ENCODE measurements around the gene THBS3. TPM values are rescaled to one million over a fixed set of nuclear protein-coding genes. Genes with fewer than 3 reads are reported as not detected.

The THBS3 gene
- total and polyA plus RNA-seq, 2 of the 13 experiments (the other 11 are each of a cell fraction or from before 2014, with no cell fraction given), result 0.86 to 3.6 TPM

DNA sequence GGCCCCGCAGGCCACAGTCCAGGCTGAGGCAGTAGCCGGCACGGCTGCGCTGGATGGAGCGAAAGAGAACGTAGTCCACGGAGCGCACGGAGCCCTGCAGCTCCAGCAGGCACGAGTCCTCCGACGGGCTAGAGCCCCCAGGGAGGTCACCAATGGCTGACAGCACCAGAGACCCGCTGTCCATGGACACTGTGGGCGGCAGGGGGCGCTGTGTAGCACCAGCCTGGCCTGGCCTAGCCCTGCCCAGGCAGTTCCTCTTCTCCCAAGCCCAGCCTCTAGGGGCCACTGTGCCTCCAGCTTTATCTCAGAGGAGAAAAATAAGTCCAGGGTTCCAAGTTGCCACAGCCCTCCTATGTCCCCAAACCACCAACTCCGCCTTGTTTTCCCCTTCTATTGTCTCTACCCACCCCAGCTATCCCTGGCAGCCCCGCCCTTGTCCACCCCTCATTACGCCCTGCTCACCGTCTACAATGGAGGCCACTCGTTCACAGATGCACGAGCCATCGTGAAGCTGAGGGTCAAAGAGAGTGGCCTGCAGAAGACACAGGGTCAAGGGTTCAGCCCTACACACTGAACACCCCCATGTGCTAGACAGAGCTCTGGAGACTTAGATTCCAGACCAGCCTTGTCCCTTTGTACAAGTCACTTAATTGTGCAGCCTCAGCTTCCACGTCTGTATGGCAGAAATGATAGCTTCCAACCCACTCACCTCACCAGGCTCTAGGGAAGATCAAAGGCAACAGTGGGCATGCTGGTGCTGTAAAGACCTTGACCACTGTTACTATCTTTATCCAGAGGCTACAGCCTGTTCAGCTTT, 43.1 kb upstream of the THBS3 start (continued):
- TF ChIP-seq ZNF567 (CRISPR knock-in tag; IDR thresholded peaks at IDR 0.05; ENCODE audit: borderline replicate concordance) (no peak), SRSF4 (IDR thresholded peaks at IDR 0.05; ENCODE audit: low read depth, low read length, poor library complexity, severe bottlenecking) (no peak), MYC (CRISPR knock-in tag; IDR thresholded peaks at IDR 0.05; ENCODE audit: borderline replicate concordance) (peak; percentile 50), ZBTB7A (CRISPR knock-in tag; IDR thresholded peaks at IDR 0.05) (0 out of 2 replicates have a peak, but pooled peaks have one; percentile 63), ZNF382 (CRISPR knock-in tag; IDR thresholded peaks at IDR 0.05; ENCODE audit: borderline replicate concordance) (no peak), HNF4A (CRISPR knock-in tag; IDR thresholded peaks at IDR 0.05) (peak; percentile 22), ZNF337 (CRISPR knock-in tag; IDR thresholded peaks at IDR 0.05; ENCODE audit: borderline replicate concordance, low read depth) (no peak), SMAD3 (CRISPR knock-in tag; IDR thresholded peaks at IDR 0.05) (0 out of 2 replicates have a peak, but pooled peaks have one; percentile 31), PHF8 (CRISPR knock-in tag; IDR thresholded peaks at IDR 0.05) (peak; percentile 43; the same call in 1 of the 2 replicates), NPAS2 (CRISPR knock-in tag; IDR thresholded peaks at IDR 0.05; ENCODE audit: borderline replicate concordance) (no peak)
- TF ChIP-seq, protein P1, sequence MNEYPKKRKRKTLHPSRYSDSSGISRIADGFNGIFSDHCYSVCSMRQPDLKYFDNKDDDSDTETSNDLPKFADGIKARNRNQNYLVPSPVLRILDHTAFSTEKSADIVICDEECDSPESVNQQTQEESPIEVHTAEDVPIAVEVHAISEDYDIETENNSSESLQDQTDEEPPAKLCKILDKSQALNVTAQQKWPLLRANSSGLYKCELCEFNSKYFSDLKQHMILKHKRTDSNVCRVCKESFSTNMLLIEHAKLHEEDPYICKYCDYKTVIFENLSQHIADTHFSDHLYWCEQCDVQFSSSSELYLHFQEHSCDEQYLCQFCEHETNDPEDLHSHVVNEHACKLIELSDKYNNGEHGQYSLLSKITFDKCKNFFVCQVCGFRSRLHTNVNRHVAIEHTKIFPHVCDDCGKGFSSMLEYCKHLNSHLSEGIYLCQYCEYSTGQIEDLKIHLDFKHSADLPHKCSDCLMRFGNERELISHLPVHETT (CRISPR knock-in tag; conservative IDR thresholded peaks at IDR 0.05), result no peak
- TF ChIP-seq, protein P2, sequence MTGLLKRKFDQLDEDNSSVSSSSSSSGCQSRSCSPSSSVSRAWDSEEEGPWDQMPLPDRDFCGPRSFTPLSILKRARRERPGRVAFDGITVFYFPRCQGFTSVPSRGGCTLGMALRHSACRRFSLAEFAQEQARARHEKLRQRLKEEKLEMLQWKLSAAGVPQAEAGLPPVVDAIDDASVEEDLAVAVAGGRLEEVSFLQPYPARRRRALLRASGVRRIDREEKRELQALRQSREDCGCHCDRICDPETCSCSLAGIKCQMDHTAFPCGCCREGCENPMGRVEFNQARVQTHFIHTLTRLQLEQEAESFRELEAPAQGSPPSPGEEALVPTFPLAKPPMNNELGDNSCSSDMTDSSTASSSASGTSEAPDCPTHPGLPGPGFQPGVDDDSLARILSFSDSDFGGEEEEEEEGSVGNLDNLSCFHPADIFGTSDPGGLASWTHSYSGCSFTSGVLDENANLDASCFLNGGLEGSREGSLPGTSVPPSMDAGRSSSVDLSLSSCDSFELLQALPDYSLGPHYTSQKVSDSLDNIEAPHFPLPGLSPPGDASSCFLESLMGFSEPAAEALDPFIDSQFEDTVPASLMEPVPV (CRISPR knock-in tag; IDR thresholded peaks at IDR 0.05), result peak; percentile 78
- TF ChIP-seq, protein P3, sequence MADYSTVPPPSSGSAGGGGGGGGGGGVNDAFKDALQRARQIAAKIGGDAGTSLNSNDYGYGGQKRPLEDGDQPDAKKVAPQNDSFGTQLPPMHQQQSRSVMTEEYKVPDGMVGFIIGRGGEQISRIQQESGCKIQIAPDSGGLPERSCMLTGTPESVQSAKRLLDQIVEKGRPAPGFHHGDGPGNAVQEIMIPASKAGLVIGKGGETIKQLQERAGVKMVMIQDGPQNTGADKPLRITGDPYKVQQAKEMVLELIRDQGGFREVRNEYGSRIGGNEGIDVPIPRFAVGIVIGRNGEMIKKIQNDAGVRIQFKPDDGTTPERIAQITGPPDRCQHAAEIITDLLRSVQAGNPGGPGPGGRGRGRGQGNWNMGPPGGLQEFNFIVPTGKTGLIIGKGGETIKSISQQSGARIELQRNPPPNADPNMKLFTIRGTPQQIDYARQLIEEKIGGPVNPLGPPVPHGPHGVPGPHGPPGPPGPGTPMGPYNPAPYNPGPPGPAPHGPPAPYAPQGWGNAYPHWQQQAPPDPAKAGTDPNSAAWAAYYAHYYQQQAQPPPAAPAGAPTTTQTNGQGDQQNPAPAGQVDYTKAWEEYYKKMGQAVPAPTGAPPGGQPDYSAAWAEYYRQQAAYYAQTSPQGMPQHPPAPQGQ (CRISPR knock-in tag; IDR thresholded peaks at IDR 0.05; ENCODE audit: borderline replicate concordance), result no peak
- TF ChIP-seq, protein P4, sequence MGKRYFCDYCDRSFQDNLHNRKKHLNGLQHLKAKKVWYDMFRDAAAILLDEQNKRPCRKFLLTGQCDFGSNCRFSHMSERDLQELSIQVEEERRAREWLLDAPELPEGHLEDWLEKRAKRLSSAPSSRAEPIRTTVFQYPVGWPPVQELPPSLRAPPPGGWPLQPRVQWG (CRISPR knock-in tag; IDR thresholded peaks at IDR 0.05; ENCODE audit: borderline replicate concordance, low read depth), result no peak
- TF ChIP-seq, protein P5, sequence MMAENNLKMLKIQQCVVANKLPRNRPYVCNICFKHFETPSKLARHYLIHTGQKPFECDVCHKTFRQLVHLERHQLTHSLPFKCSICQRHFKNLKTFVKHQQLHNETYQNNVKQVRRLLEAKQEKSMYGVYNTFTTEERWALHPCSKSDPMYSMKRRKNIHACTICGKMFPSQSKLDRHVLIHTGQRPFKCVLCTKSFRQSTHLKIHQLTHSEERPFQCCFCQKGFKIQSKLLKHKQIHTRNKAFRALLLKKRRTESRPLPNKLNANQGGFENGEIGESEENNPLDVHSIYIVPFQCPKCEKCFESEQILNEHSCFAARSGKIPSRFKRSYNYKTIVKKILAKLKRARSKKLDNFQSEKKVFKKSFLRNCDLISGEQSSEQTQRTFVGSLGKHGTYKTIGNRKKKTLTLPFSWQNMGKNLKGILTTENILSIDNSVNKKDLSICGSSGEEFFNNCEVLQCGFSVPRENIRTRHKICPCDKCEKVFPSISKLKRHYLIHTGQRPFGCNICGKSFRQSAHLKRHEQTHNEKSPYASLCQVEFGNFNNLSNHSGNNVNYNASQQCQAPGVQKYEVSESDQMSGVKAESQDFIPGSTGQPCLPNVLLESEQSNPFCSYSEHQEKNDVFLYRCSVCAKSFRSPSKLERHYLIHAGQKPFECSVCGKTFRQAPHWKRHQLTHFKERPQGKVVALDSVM (CRISPR knock-in tag; IDR thresholded peaks at IDR 0.05), result peak; percentile 56
- TF ChIP-seq, protein P6, sequence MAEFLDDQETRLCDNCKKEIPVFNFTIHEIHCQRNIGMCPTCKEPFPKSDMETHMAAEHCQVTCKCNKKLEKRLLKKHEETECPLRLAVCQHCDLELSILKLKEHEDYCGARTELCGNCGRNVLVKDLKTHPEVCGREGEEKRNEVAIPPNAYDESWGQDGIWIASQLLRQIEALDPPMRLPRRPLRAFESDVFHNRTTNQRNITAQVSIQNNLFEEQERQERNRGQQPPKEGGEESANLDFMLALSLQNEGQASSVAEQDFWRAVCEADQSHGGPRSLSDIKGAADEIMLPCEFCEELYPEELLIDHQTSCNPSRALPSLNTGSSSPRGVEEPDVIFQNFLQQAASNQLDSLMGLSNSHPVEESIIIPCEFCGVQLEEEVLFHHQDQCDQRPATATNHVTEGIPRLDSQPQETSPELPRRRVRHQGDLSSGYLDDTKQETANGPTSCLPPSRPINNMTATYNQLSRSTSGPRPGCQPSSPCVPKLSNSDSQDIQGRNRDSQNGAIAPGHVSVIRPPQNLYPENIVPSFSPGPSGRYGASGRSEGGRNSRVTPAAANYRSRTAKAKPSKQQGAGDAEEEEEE (CRISPR knock-in tag; IDR thresholded peaks at IDR 0.05; ENCODE audit: borderline replicate concordance), result no peak
